HepG2 (cell line): ENCODE measurements around the gene HNF1B. TPM values are rescaled to one million over a fixed set of nuclear protein-coding genes. Genes with fewer than 3 reads are reported as not detected.

Experiments
- ATAC-seq: fragments of 200-7000 bp; cut with Tn5 transposase; 3 replicates; pipeline ENCODE4 v1.9.1; 2020; ENCODE audit warnings: mild to moderate bottlenecking, moderate library complexity
- BruUV-seq: library from RNA; stranded (reverse); fragments of 400-500 nt; replicated peaks from 2 replicates; lab custom pipeline; 2021; lab: Mats Ljungman, UMichigan
- CTCF ChIA-PET: fragments of 300-600 bp; formaldehyde crosslinking; extraction: SDS; loops from one replicate; lab custom pipeline; 2021; ENCODE audit warnings: low total read pairs, inconsistent platforms, low intra/inter-chr PET ratio; lab: Yijun Ruan, JAX
- POLR2A ChIA-PET: fragments of 350-600 bp; sonication (Branson Sonifier 250); formaldehyde crosslinking; loops from one replicate; lab custom pipeline; 2020; ENCODE audit warnings: antibody characterized with exemption, inconsistent platforms; lab: Yijun Ruan, JAX
- DNase-seq: peaks from one replicate; pipeline ENCODE4 v3.0.0-alpha.2; 2015; ENCODE audit warnings: low spot score
- FAIRE-seq: peaks from 3 replicates; lab custom pipeline; 2011; peaks lifted over from hg19 to GRCh38; lab: Jason Lieb, UNC
- H2AFZ ChIP-seq: one replicate; pipeline ENCODE4 v1.6.1; 2011; ENCODE audit warnings: low read length, inconsistent platforms
- H3K27ac ChIP-seq: fragments of 300-600 bp; 3 replicates; pipeline ENCODE4 v1.8.0; 2011; ENCODE audit warnings: mixed run types, mild to moderate bottlenecking, mixed read lengths, low read length, inconsistent platforms; ENCODE audit not compliant: insufficient read depth; ENCODE audit errors: extremely low read length
- H3K27me3 ChIP-seq, 2 experiments: fragments of 200-600 bp in 1 of 2; 2 replicates in 1 of 2; 3 replicates in 1 of 2; pipeline versions ENCODE4 v1.6.0 to v1.8.0; 2011; ENCODE audit warnings: low read length in 2 of 2, mild to moderate bottlenecking in 2 of 2, moderate library complexity in 2 of 2, inconsistent platforms in 1 of 2; ENCODE audit not compliant: insufficient read depth in 2 of 2, control insufficient read depth in 1 of 2
- H3K36me3 ChIP-seq, 2 experiments: fragments of 200-600 bp in 1 of 2; replicated peaks in 1 of 2; 2 replicates in 1 of 2; 3 replicates in 1 of 2; pipeline versions ENCODE4 v1.5.1 to v1.8.0; 2011; ENCODE audit warnings: low read length in 2 of 2, inconsistent platforms in 1 of 2; ENCODE audit not compliant: insufficient read depth in 2 of 2, control insufficient read depth in 1 of 2
- H3K4me1 ChIP-seq: 2 replicates; pipeline ENCODE4 v1.5.1; 2012; ENCODE audit warnings: low read length, inconsistent platforms; ENCODE audit not compliant: insufficient read depth
- H3K4me2 ChIP-seq: 2 replicates; pipeline ENCODE4 v1.6.0; 2011; ENCODE audit warnings: low read depth, low read length, inconsistent platforms
- H3K4me3 ChIP-seq, 3 experiments: fragments of 200-600 bp in 1 of 3; sonication (generic), shearing (Covaris generic) in 1 of 3; replicated peaks in 1 of 3; 2 replicates each; pipeline ENCODE4 v1.5.1; 2011 to 2016; ENCODE audit warnings: low read length in 3 of 3, inconsistent platforms in 2 of 3, low read depth in 2 of 3, mild to moderate bottlenecking in 2 of 3, control low read depth in 1 of 3, mixed read lengths in 1 of 3; ENCODE audit not compliant: insufficient read depth in 1 of 3
- H3K79me2 ChIP-seq: one replicate; pipeline ENCODE4 v1.6.1; 2011; ENCODE audit warnings: low read length, inconsistent platforms; ENCODE audit not compliant: insufficient read depth
- H3K9ac ChIP-seq: 2 replicates; pipeline ENCODE4 v1.6.0; 2011; ENCODE audit warnings: mild to moderate bottlenecking, low read depth, low read length, inconsistent platforms; ENCODE audit not compliant: insufficient read depth
- H3K9me3 ChIP-seq: 2 replicates; pipeline ENCODE4 v1.5.1; 2012; ENCODE audit warnings: mild to moderate bottlenecking, low read length
- H4K20me1 ChIP-seq: 2 replicates; pipeline ENCODE4 v1.6.0; 2011; ENCODE audit warnings: inconsistent platforms, mild to moderate bottlenecking, low read length, moderate library complexity; ENCODE audit not compliant: insufficient read depth
- BCL6 ChIP-seq: IDR thresholded peaks from 2 replicates; pipeline ENCODE4 v1.6.1; 2016; ENCODE audit warnings: missing genetic modification reagents, missing compliant biosample characterization
- CCDC6 ChIP-seq: sonication (generic); formaldehyde crosslinking; IDR thresholded peaks from 2 replicates; pipeline ENCODE4 v1.8.1; 2022; ENCODE audit warnings: mild to moderate bottlenecking, missing genetic modification reagents, moderate library complexity
- FOXO4 ChIP-seq: sonication (generic); formaldehyde crosslinking; conservative IDR thresholded peaks from 2 replicates; pipeline ENCODE4 v1.8.1; 2023; ENCODE audit warnings: missing genetic modification reagents
- FOXP1 ChIP-seq, 2 experiments: fragments of 450-650 bp in 1 of 2; IDR thresholded peaks; 2 replicates each; pipeline ENCODE4 v1.6.1; 2017 to 2018; ENCODE audit warnings: antibody characterized with exemption in 1 of 2
- GABPB1 ChIP-seq: IDR thresholded peaks from 2 replicates; pipeline ENCODE4 v1.6.1; 2016; ENCODE audit warnings: mild to moderate bottlenecking, missing genetic modification reagents, moderate library complexity, missing compliant biosample characterization
- TP53 ChIP-seq: sonication (generic); formaldehyde crosslinking; conservative IDR thresholded peaks from 2 replicates; pipeline ENCODE4 v1.4.0; 2020; ENCODE audit warnings: missing genetic modification reagents
- ZNF207 ChIP-seq: fragments of 450-650 bp; IDR thresholded peaks from 2 replicates; pipeline ENCODE4 v1.6.1; 2016; ENCODE audit warnings: antibody characterized with exemption, borderline replicate concordance
- WGBS: methylation state at CpG from one replicate; pipeline ENCODE4 v1.1.6; 2017; ENCODE audit warnings: low lambda C conversion rate; 5-methylcytosine and 5-hydroxymethylcytosine counted together
- in situ Hi-C: cut with HindIII; loops from 2 replicates; pipeline ENCODE4 v1.10.0; 2017; ENCODE audit warnings: low pct_unique_long_range_greater_than_20kb; ENCODE audit not compliant: extremely low pct_ligation_motif_present
- intact Hi-C: fragments of 100-400 bp; cut with micrococcal nuclease; formaldehyde crosslinking; loops from one replicate; pipeline ENCODE4 v1.10.0; 2022; ENCODE audit not compliant: unreplicated experiment
- polyA plus RNA-seq, 8 experiments: library from polyadenylated mRNA; depleted of rRNA in 3 of 8; stranded (reverse) in 7 of 8; unstranded in 1 of 8; fragments of >200 nt; fragmentation: Illumina TruSeq in 4 of 8; extraction: Trizol in 4 of 8; gene quantifications; 2 replicates each; pipeline versions ENCODE4 v1.2.1 to v1.2.3, GENCODE V29; 2011 to 2016; ENCODE audit warnings: low read depth in 4 of 8, missing spikeins in 1 of 8, mixed read lengths in 1 of 8; ENCODE audit not compliant: insufficient read depth in 1 of 8
- total RNA-seq, 5 experiments: library from RNA; depleted of rRNA; stranded (reverse); fragments of >200 nt; fragmentation: Illumina TruSeq; extraction: Trizol; gene quantifications; 2 replicates each; pipeline ENCODE4 v1.2.3, GENCODE V29; 2016; ENCODE audit warnings: low read depth in 1 of 5
- TF ChIP-seq, protein P1 (sequence below): sonication (generic); formaldehyde crosslinking; IDR thresholded peaks from 2 replicates; pipeline ENCODE4 v1.4.0; 2020; ENCODE audit warnings: missing genetic modification reagents
- TF ChIP-seq, protein P2 (sequence below): sonication (generic); formaldehyde crosslinking; IDR thresholded peaks from 2 replicates; pipeline ENCODE4 v1.5.1; 2020; ENCODE audit warnings: missing genetic modification reagents, mild to moderate bottlenecking, borderline replicate concordance

HNF1B gene
- total and polyA plus RNA-seq, 2 of the 13 experiments (the other 11 are each of a cell fraction or from before 2014, with no cell fraction given) = 1.9 to 5.3 TPM

- ChIA-PET CTCF (no interaction called here), POLR2A (no interaction called here)
- H3K4me3 ChIP-seq = no peak overlapping the region
- no peaks in the 10 kb centered on the region for H4K20me1 ChIP-seq
- H3K9ac ChIP-seq = no peak overlapping the region
- H3K27ac ChIP-seq = no peak overlapping the region
- no peaks in the 10 kb centered on the region for H3K9me3 ChIP-seq
- no TSS peak for BruUV-seq
- H3K4me2 ChIP-seq = no peak overlapping the region
- in situ Hi-C loops = no loop called here
- H3K4me1 ChIP-seq = peaks cover 39% of the 10 kb centered on the region
- intact Hi-C loops = no loop called here
- 23% methylated on average over 5 of the region's 5 CpGs for WGBS
- no peak for FAIRE-seq
- no peak for ATAC-seq
- no peaks in the 10 kb centered on the region for H3K36me3 ChIP-seq
- peaks cover 4 to 21% of the 10 kb centered on the region in 2 experiments; a peak in 4 of 5 replicates for H3K27me3 ChIP-seq
- peak overlapping the region; percentile 4 for H2AFZ ChIP-seq
- no peaks in the 10 kb centered on the region for H3K79me2 ChIP-seq
- TF ChIP-seq, protein P1, sequence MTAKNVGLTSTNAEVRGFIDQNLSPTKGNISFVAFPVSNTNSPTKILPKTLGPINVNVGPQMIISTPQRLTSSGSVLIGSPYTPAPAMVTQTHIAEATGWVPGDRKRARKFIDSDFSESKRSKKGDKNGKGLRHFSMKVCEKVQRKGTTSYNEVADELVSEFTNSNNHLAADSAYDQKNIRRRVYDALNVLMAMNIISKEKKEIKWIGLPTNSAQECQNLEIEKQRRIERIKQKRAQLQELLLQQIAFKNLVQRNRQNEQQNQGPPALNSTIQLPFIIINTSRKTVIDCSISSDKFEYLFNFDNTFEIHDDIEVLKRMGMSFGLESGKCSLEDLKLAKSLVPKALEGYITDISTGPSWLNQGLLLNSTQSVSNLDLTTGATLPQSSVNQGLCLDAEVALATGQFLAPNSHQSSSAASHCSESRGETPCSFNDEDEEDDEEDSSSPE (CRISPR knock-in tag) = no peak
- no peak for DNase-seq
These were observed 44.2 kb upstream of the HNF1B start for GRCh38 chr17:37789021-37789565.

DNA sequence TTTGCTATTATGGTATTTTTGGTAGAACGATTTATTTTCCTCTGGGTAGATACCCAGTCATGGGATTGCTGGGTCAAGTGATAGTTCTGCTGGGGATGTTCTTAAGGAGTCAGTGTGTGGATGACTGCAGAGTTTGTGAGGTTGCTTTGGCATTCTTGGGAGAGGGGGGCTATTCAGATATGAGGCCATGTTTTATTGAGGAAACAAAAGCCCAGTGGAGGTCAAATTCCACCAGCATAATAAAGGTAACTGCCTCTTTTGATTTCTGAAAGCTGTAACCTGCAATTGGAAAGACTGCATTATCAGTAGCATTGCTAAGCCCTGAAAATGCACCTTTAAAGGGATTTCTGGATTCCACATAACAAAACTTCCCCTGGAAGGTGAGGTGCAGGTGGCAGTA lies 43.7 kb upstream of the HNF1B start:
- Histone ChIP-seq H3K9me3 (no peaks in the 10 kb centered on the region), H2AFZ (no peak overlapping the region), H3K79me2 (no peaks in the 10 kb centered on the region), H3K4me1 (peaks cover 39% of the 10 kb centered on the region), H4K20me1 (no peaks in the 10 kb centered on the region), H3K9ac (no peak overlapping the region), H3K4me2 (no peak overlapping the region), H3K36me3 (no peaks in the 10 kb centered on the region), H3K4me3 (no peak overlapping the region), H3K27ac (no peak overlapping the region), H3K27me3 (peaks cover 4 to 21% of the 10 kb centered on the region in 2 experiments; a peak in 4 of 5 replicates)
- intact Hi-C loops (no loop called here), in situ Hi-C loops (no loop called here)
- ATAC-seq (no peak), DNase-seq (no peak), FAIRE-seq (no peak)
- no TSS peak for BruUV-seq
- ChIA-PET CTCF (no interaction called here), POLR2A (no interaction called here)
- WGBS = 9% methylated on average over 1 of the region's 1 CpG
- TF ChIP-seq CCDC6 (no peak), BCL6 (CRISPR knock-in tag) (no peak), FOXP1 (IDR thresholded peaks at IDR 0.05) (no peak), FOXP1 (CRISPR knock-in tag; IDR thresholded peaks at IDR 0.05) (no peak), FOXO4 (no peak), ZNF207 (no peak), TP53 (CRISPR knock-in tag) (no peak), GABPB1 (CRISPR knock-in tag) (no peak)
- TF ChIP-seq, protein P2, sequence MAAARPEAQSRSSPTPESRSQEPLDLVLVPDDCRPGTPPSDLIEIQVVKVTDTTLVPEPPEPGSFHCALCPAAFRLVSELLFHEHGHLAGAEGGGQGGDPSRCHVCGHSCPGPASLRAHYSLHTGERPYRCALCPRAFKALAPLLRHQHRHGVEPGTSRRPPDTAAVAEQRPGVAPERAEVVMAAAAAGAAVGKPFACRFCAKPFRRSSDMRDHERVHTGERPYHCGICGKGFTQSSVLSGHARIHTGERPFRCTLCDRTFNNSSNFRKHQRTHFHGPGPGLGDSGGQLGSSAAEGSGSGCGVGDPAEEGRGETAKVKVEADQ (CRISPR knock-in tag) = no peak
